ENCODE results near the gene SLC9A2. TPM values are rescaled to one million over a fixed set of nuclear protein-coding genes. Genes with fewer than 3 reads are reported as not detected.

Gene SLC9A2
- total RNA-seq, 2 experiments from 2014 or later: not detected

- DNase-seq: no peak
- ChIA-PET POLR2A (interaction anchor here (0.6 to 1.3 kb wide), 2 partner anchors 15 to 48 kb away, joined by 3 to 5 read pairs; no protein-coding TSS in a partner anchor), CTCF (interaction anchor here (1.1 to 7.6 kb wide), 4 partner anchors 8 to 17 kb away, joined by 3 to 66 read pairs (median 6); no protein-coding TSS in a partner anchor)
- Mint-ChIP-seq H3K36me3 (ENCODE audit: low read depth) (peaks cover 7% of the 10 kb centered on the region), H3K4me1 (peaks cover 29% of the 10 kb centered on the region), H3K27me3 (no peaks in the 10 kb centered on the region), H3K27ac (peak overlapping the region; percentile 75), H3K9me3 (no peaks in the 10 kb centered on the region), H3K4me3 (peak overlapping the region; percentile 92)
Observed at GRCh38 chr2:102736110-102736409, 116.7 kb downstream of the SLC9A2 start.

- Mint-ChIP-seq H3K36me3 (ENCODE audit: low read depth) (peaks cover 2% of the 10 kb centered on the region), H3K4me3 (peak overlapping the region; percentile 92), H3K27me3 (no peaks in the 10 kb centered on the region), H3K27ac (peak overlapping the region; percentile 75), H3K4me1 (peaks cover 29% of the 10 kb centered on the region), H3K9me3 (no peaks in the 10 kb centered on the region)
- DNase-seq: peak; percentile 87
- ChIA-PET CTCF (interaction anchor here (0.5 to 7.6 kb wide), 5 partner anchors 9 to 82 kb away, joined by 3 to 66 read pairs (median 5); no protein-coding TSS in a partner anchor), POLR2A (interaction anchor here (0.6 to 1.3 kb wide), 4 partner anchors 14 to 1734 kb away, joined by 3 to 5 read pairs (median 3); no protein-coding TSS in a partner anchor)
Observed at GRCh38 chr2:102736410-102737409, 117.4 kb downstream of the SLC9A2 start.

- H3K27ac Mint-ChIP-seq: no peak overlapping the region
- no peak for DNase-seq
- ChIA-PET CTCF (interaction anchor here (1.1 to 7.6 kb wide), 4 partner anchors 10 to 17 kb away, joined by 3 to 66 read pairs (median 6); no protein-coding TSS in a partner anchor), POLR2A (interaction anchor here (1.0 to 1.3 kb wide), 3 partner anchors 14 to 1735 kb away, joined by 3 to 5 read pairs (median 3); no protein-coding TSS in a partner anchor)
- peaks cover 29% of the 10 kb centered on the region for H3K4me1 Mint-ChIP-seq
- H3K9me3 Mint-ChIP-seq: no peaks in the 10 kb centered on the region
- peak overlapping the region; percentile 92 for H3K4me3 Mint-ChIP-seq
- no peaks in the 10 kb centered on the region for H3K36me3 Mint-ChIP-seq (ENCODE audit: low read depth)
- H3K27me3 Mint-ChIP-seq: no peaks in the 10 kb centered on the region
Observed at GRCh38 chr2:102737431-102737830, 118.1 kb downstream of the SLC9A2 start.

GRCh38 chr2:102743259-102743658 lies 123.9 kb downstream of the SLC9A2 start:
- Mint-ChIP-seq H3K36me3 (ENCODE audit: low read depth) (no peaks in the 10 kb centered on the region), H3K27me3 (peaks cover 2% of the 10 kb centered on the region), H3K27ac (no peak overlapping the region), H3K9me3 (no peaks in the 10 kb centered on the region), H3K4me3 (no peak overlapping the region), H3K4me1 (no peaks in the 10 kb centered on the region)
- ChIA-PET CTCF (interaction anchor here (1.1 to 1.8 kb wide), 2 partner anchors 10 to 11 kb away, joined by 4 to 7 read pairs; no protein-coding TSS in a partner anchor), POLR2A (no interaction called here)
- no peak for DNase-seq

GRCh38 chr2:102748107-102748506 lies 128.8 kb downstream of the SLC9A2 start:
- no peaks in the 10 kb centered on the region for H3K36me3 Mint-ChIP-seq (ENCODE audit: low read depth)
- CTCF ChIA-PET: interaction anchor here (2.2 kb wide), 1 partner anchor 11 kb away, joined by 6 read pairs; a partner anchor contains a TSS
- no peaks in the 10 kb centered on the region for H3K4me1 Mint-ChIP-seq
- no peaks in the 10 kb centered on the region for H3K9me3 Mint-ChIP-seq
- no peak for DNase-seq
- POLR2A ChIA-PET: no interaction called here
- no peak overlapping the region for H3K4me3 Mint-ChIP-seq
- no peak overlapping the region for H3K27ac Mint-ChIP-seq
- peaks cover 4% of the 10 kb centered on the region for H3K27me3 Mint-ChIP-seq

GRCh38 chr2:102749938-102750337 lies 130.6 kb downstream of the SLC9A2 start:
- DNase-seq: no peak
- H3K4me1 Mint-ChIP-seq: no peaks in the 10 kb centered on the region
- ChIA-PET CTCF (interaction anchor here (5.4 to 6.7 kb wide), 2 partner anchors 14 to 55 kb away, joined by 66 to 110 read pairs; a partner anchor contains a TSS), POLR2A (no interaction called here)
- H3K9me3 Mint-ChIP-seq: no peaks in the 10 kb centered on the region
- no peaks in the 10 kb centered on the region for H3K36me3 Mint-ChIP-seq (ENCODE audit: low read depth)
- H3K4me3 Mint-ChIP-seq: no peak overlapping the region
- peaks cover 4% of the 10 kb centered on the region for H3K27me3 Mint-ChIP-seq
- H3K27ac Mint-ChIP-seq: no peak overlapping the region

GRCh38 chr2:102753563-102754159 lies 134.3 kb downstream of the SLC9A2 start:
- Mint-ChIP-seq H3K9me3 (no peaks in the 10 kb centered on the region), H3K36me3 (ENCODE audit: low read depth) (no peaks in the 10 kb centered on the region), H3K4me3 (no peak overlapping the region), H3K4me1 (no peaks in the 10 kb centered on the region), H3K27ac (no peak overlapping the region), H3K27me3 (peaks cover 2% of the 10 kb centered on the region)
- ChIA-PET POLR2A (interaction anchor here (1.5 kb wide), 2 partner anchors 17 to 52 kb away, joined by 3 to 4 read pairs; a partner anchor contains a TSS), CTCF (interaction anchor here (0.6 to 6.7 kb wide), 23 partner anchors 9 to 1290 kb away, joined by 3 to 110 read pairs (median 5); partner anchors contain the start of genes SLC9A4 and TMEM182)
- DNase-seq: no peak

GRCh38 chr2:102754456-102755145 lies 135.2 kb downstream of the SLC9A2 start:
- ChIA-PET POLR2A (interaction anchor here (1.5 kb wide), 1 partner anchor 18 kb away, joined by 3 read pairs; a partner anchor contains a TSS), CTCF (interaction anchor here (0.5 to 6.7 kb wide), 4 partner anchors 12 to 1235 kb away, joined by 7 to 110 read pairs (median 36); a partner anchor contains a TSS)
- no peak overlapping the region for H3K27ac Mint-ChIP-seq
- H3K36me3 Mint-ChIP-seq (ENCODE audit: low read depth): no peaks in the 10 kb centered on the region
- peaks cover 2% of the 10 kb centered on the region for H3K27me3 Mint-ChIP-seq
- H3K9me3 Mint-ChIP-seq: no peaks in the 10 kb centered on the region
- H3K4me1 Mint-ChIP-seq: no peaks in the 10 kb centered on the region
- H3K4me3 Mint-ChIP-seq: no peak overlapping the region
- DNase-seq: no peak

GRCh38 chr2:102755284-102755683 lies 135.9 kb downstream of the SLC9A2 start:
- CTCF ChIA-PET: interaction anchor here (0.5 to 6.7 kb wide), 3 partner anchors 19 to 1236 kb away, joined by 7 to 110 read pairs (median 66); a partner anchor contains a TSS
- Mint-ChIP-seq H3K27me3 (peaks cover 2% of the 10 kb centered on the region), H3K4me1 (no peaks in the 10 kb centered on the region), H3K4me3 (no peak overlapping the region), H3K36me3 (ENCODE audit: low read depth) (no peaks in the 10 kb centered on the region), H3K9me3 (no peaks in the 10 kb centered on the region), H3K27ac (no peak overlapping the region)
- POLR2A ChIA-PET: no interaction called here
- no peak for DNase-seq

GRCh38 chr2:102758439-102758838 lies 139.1 kb downstream of the SLC9A2 start:
- Mint-ChIP-seq H3K36me3 (ENCODE audit: low read depth) (no peaks in the 10 kb centered on the region), H3K27ac (no peak overlapping the region), H3K4me1 (no peaks in the 10 kb centered on the region), H3K27me3 (no peaks in the 10 kb centered on the region), H3K9me3 (no peaks in the 10 kb centered on the region), H3K4me3 (no peak overlapping the region)
- CTCF ChIA-PET: interaction anchor here (0.9 to 1.1 kb wide), 2 partner anchors 10 to 48 kb away, joined by 3 read pairs; no protein-coding TSS in a partner anchor
- POLR2A ChIA-PET: no interaction called here
- DNase-seq: no peak

Measured in activated CD4-positive, alpha-beta memory T cell treated with anti-CD3 and anti-CD28 coated beads, Interleukin-2, amount 10 ng/mL, durations not matched to agents 7 days and 5 days (primary cell).